Tibial artery (tissue), 4 donors: Measurements from ENCODE around the gene ADGRG3.

Source experiments
- DNase-seq, 2 donors: peaks; one replicate each; pipeline ENCODE4 v3.0.0-alpha.2; 2019
- H3K27ac ChIP-seq, 2 donors: fragments of 200-600 bp; sonication (generic) in 1 of 2; 1 replicate in 1 of 2; 2 replicates in 1 of 2; pipeline ENCODE4 v1.5.1; 2018 to 2019; ENCODE audit warnings: mild to moderate bottlenecking in 1 of 2
- H3K27me3 ChIP-seq, 2 donors: fragments of 200-600 bp; sonication (generic) in 1 of 2; one replicate each; pipeline versions ENCODE4 v1.5.1 to v1.6.0; 2016 to 2019
- H3K36me3 ChIP-seq, 3 donors: fragments of 200-600 bp; sonication (generic) in 2 of 3; one replicate each; pipeline ENCODE4 v1.5.1; 2016 to 2019; ENCODE audit warnings: mild to moderate bottlenecking in 2 of 3
- H3K4me1 ChIP-seq, 4 donors: fragments of 200-600 bp; sonication (generic) in 2 of 4; 1 replicate in 3 of 4; 2 replicates in 1 of 4; pipeline ENCODE4 v1.5.1; 2016 to 2019
- H3K4me3 ChIP-seq, 2 donors: fragments of 200-600 bp; sonication (generic) in 1 of 2; 1 replicate in 1 of 2; 2 replicates in 1 of 2; pipeline ENCODE4 v1.5.1; 2018 to 2019; ENCODE audit warnings: mild to moderate bottlenecking in 2 of 2
- H3K9me3 ChIP-seq, 3 donors: fragments of 200-600 bp; sonication (generic) in 1 of 3; one replicate each; pipeline ENCODE4 v1.5.1; 2016 to 2019
- CTCF ChIP-seq, 2 experiments: fragments of 200-600 bp in 1 of 2; fragments of 450-650 bp in 1 of 2; IDR thresholded peaks; one replicate each; pipeline ENCODE4 v1.5.1; 2017 to 2019; ENCODE audit warnings: antibody characterized with exemption in 2 of 2, mild to moderate bottlenecking in 1 of 2, moderate library complexity in 1 of 2
- intact Hi-C: fragments of 100-400 bp; cut with DNase I; formaldehyde crosslinking; loops from one replicate; pipeline ENCODE4 v1.15.0; 2023; ENCODE audit warnings: low total_unique reads

ADGRG3 gene

GRCh38 chr16:57730771-57731730 is 62.9 kb downstream of the ADGRG3 start:
- intact Hi-C loops = loop anchor here (5.0 to 10.0 kb wide), 2 partner anchors 271 to 394 kb away; partner anchors contain the start of genes CFAP20, USB1 and ZNF319
- Histone ChIP-seq H3K4me3 (no peak overlapping the region), H3K36me3 (no peaks in the 10 kb centered on the region), H3K27me3 (no peaks in the 10 kb centered on the region), H3K9me3 (no peaks in the 10 kb centered on the region), H3K4me1 (peaks cover 0 to 16% (median 10%) of the 10 kb centered on the region in 4 donors), H3K27ac (peak overlapping the region in 1 of 2 donors; percentile 26)
- no peak for TF ChIP-seq CTCF (IDR thresholded peaks at IDR 0.05)
- DNase-seq = no peak

GRCh38 chr16:57732037-57732436 is 63.9 kb downstream of the ADGRG3 start:
- no peaks in the 10 kb centered on the region for H3K27me3 ChIP-seq
- no peak overlapping the region for H3K4me3 ChIP-seq
- DNase-seq = no peak
- no peaks in the 10 kb centered on the region for H3K9me3 ChIP-seq
- peaks cover 0 to 26% (median 20%) of the 10 kb centered on the region in 4 donors for H3K4me1 ChIP-seq
- intact Hi-C loops = loop anchor here (5.0 to 10.0 kb wide), 2 partner anchors 270 to 393 kb away; partner anchors contain the start of genes CFAP20, USB1 and ZNF319
- peak overlapping the region; percentile 11 to 59 for H3K27ac ChIP-seq
- no peak for TF ChIP-seq CTCF (IDR thresholded peaks at IDR 0.05)
- no peaks in the 10 kb centered on the region for H3K36me3 ChIP-seq

GRCh38 chr16:57732714-57733113 is 64.6 kb downstream of the ADGRG3 start:
- TF ChIP-seq CTCF (IDR thresholded peaks at IDR 0.05) = no peak
- Histone ChIP-seq H3K27me3 (no peaks in the 10 kb centered on the region), H3K4me3 (no peak overlapping the region), H3K9me3 (no peaks in the 10 kb centered on the region), H3K4me1 (peaks cover 0 to 28% (median 23%) of the 10 kb centered on the region in 4 donors), H3K36me3 (no peaks in the 10 kb centered on the region), H3K27ac (peak overlapping the region; percentile 11 to 59)
- DNase-seq = no peak
- intact Hi-C loops = loop anchor here (5.0 to 10.0 kb wide), 2 partner anchors 270 to 392 kb away; partner anchors contain the start of genes CFAP20, USB1 and ZNF319

GRCh38 chr16:57734308-57734924 is 66.3 kb downstream of the ADGRG3 start:
- intact Hi-C loops = loop anchor here (5.0 to 10.0 kb wide), 2 partner anchors 268 to 390 kb away; partner anchors contain the start of genes CFAP20, USB1 and ZNF319
- Histone ChIP-seq H3K4me1 (peaks cover 0 to 33% (median 23%) of the 10 kb centered on the region in 4 donors), H3K36me3 (no peaks in the 10 kb centered on the region), H3K9me3 (no peaks in the 10 kb centered on the region), H3K27ac (peak overlapping the region; percentile 86 to 93), H3K4me3 (peak overlapping the region; percentile 78 to 84), H3K27me3 (no peaks in the 10 kb centered on the region)
- DNase-seq = no peak
- TF ChIP-seq CTCF (IDR thresholded peaks at IDR 0.05) = no peak

GRCh38 chr16:57734925-57735754 is 67.0 kb downstream of the ADGRG3 start:
- intact Hi-C loops = loop anchor here (5.0 to 10.0 kb wide), 3 partner anchors 67 to 390 kb away; partner anchors contain the start of genes CFAP20, KIFC3, USB1 and ZNF319
- no peaks in the 10 kb centered on the region for H3K27me3 ChIP-seq
- TF ChIP-seq CTCF (IDR thresholded peaks at IDR 0.05) = peak in 1 of 2 experiments; percentile 14

More at GRCh38 chr16:57734925-57735754, 67.0 kb downstream of the ADGRG3 start:
- H3K4me1 ChIP-seq = peaks cover 0 to 40% (median 23%) of the 10 kb centered on the region in 4 donors
- no peaks in the 10 kb centered on the region for H3K9me3 ChIP-seq
- H3K4me3 ChIP-seq = peak overlapping the region; percentile 78 to 84
- peak; percentile 99 for DNase-seq
- peaks cover 0 to under 1% (median 0%) of the 10 kb centered on the region in 3 donors for H3K36me3 ChIP-seq
- peak overlapping the region; percentile 86 to 93 for H3K27ac ChIP-seq
